Type B pancreatic cell (in vitro differentiated cells): Measurements from ENCODE around the gene SLC26A8. TPM values are rescaled to one million over a fixed set of nuclear protein-coding genes. Genes with fewer than 3 reads are reported as not detected.
"Not testable (repeated sequence)": the region's sequence is repeated elsewhere in the genome, so short reads cannot be mapped to it uniquely, and the experiment has no call there.

ENCODE experiments used
- DNase-seq: peaks from one replicate; pipeline ENCODE4 v3.0.0; 2021; ENCODE audit warnings: mixed read lengths; ENCODE audit not compliant: unreplicated experiment; ENCODE audit errors: extremely low spot score
- H3K27ac Mint-ChIP-seq: 2 replicates; pipeline ENCODE4 v1.8.0; 2021; ENCODE audit warnings: mild to moderate bottlenecking, mixed read lengths
- H3K27me3 Mint-ChIP-seq: 2 replicates; pipeline ENCODE4 v1.8.0; 2021; ENCODE audit warnings: mixed read lengths
- H3K36me3 Mint-ChIP-seq: 2 replicates; pipeline ENCODE4 v1.8.0; 2021; ENCODE audit warnings: mixed read lengths
- H3K4me1 Mint-ChIP-seq: one replicate; pipeline ENCODE4 v1.8.0; 2021; ENCODE audit warnings: mixed read lengths; ENCODE audit not compliant: unreplicated experiment
- H3K4me3 Mint-ChIP-seq: 2 replicates; pipeline ENCODE4 v1.8.0; 2021; ENCODE audit warnings: mild to moderate bottlenecking, mixed read lengths
- H3K9me3 Mint-ChIP-seq: 2 replicates; pipeline ENCODE4 v1.8.0; 2021; ENCODE audit warnings: mixed read lengths
- CTCF ChIP-seq: fragments of 200-600 bp; sonication (generic); conservative IDR thresholded peaks from 2 replicates; pipeline ENCODE4 v1.5.0; 2021; ENCODE audit warnings: antibody characterized with exemption, mild to moderate bottlenecking
- total RNA-seq: library from RNA; stranded (reverse); gene quantifications from 2 replicates; pipeline ENCODE4 v1.2.1, GENCODE V29; 2021; ENCODE audit warnings: low replicate concordance

SLC26A8 gene
- total RNA-seq, 1 donor from 2014 or later: not detected

- H3K9me3 Mint-ChIP-seq: peaks cover 9% of the 10 kb centered on the region
- no peak overlapping the region for H3K27ac Mint-ChIP-seq
- TF ChIP-seq CTCF: no peak
- no peaks in the 10 kb centered on the region for H3K36me3 Mint-ChIP-seq
- H3K4me3 Mint-ChIP-seq: no peak overlapping the region
- H3K4me1 Mint-ChIP-seq: no peaks in the 10 kb centered on the region
- DNase-seq: no peak
- H3K27me3 Mint-ChIP-seq: no peaks in the 10 kb centered on the region
Observed at GRCh38 chr6:35942355-35942754, 82.1 kb downstream of the SLC26A8 start.

GRCh38 chr6:35941170-35941569 lies 83.3 kb downstream of the SLC26A8 start:
- H3K27me3 Mint-ChIP-seq, DNase-seq, H3K27ac Mint-ChIP-seq: not testable (repeated sequence)

GRCh38 chr6:35940014-35940413 lies 84.4 kb downstream of the SLC26A8 start:
- not testable (repeated sequence) for H3K4me1 Mint-ChIP-seq, DNase-seq, H3K9me3 Mint-ChIP-seq, H3K4me3 Mint-ChIP-seq, H3K36me3 Mint-ChIP-seq, H3K27me3 Mint-ChIP-seq, H3K27ac Mint-ChIP-seq

More at GRCh38 chr6:35941170-35941569, 83.3 kb downstream of the SLC26A8 start:
- H3K4me1 Mint-ChIP-seq, H3K4me3 Mint-ChIP-seq, H3K36me3 Mint-ChIP-seq, H3K9me3 Mint-ChIP-seq: not testable (repeated sequence)

GRCh38 chr6:35939259-35939658 lies 85.2 kb downstream of the SLC26A8 start:
- not testable (repeated sequence) for H3K9me3 Mint-ChIP-seq, H3K4me1 Mint-ChIP-seq, DNase-seq, H3K4me3 Mint-ChIP-seq, H3K27me3 Mint-ChIP-seq, H3K36me3 Mint-ChIP-seq, H3K27ac Mint-ChIP-seq

- no peak for DNase-seq
- no peak for TF ChIP-seq CTCF
- Mint-ChIP-seq H3K27me3 (no peaks in the 10 kb centered on the region), H3K4me3 (no peak overlapping the region), H3K9me3 (peaks cover 4% of the 10 kb centered on the region), H3K36me3 (no peaks in the 10 kb centered on the region), H3K27ac (no peak overlapping the region), H3K4me1 (no peaks in the 10 kb centered on the region)
Observed at GRCh38 chr6:35936681-35937359, 87.6 kb downstream of the SLC26A8 start.

- no peak for DNase-seq
- Mint-ChIP-seq H3K4me1 (peaks cover 5% of the 10 kb centered on the region), H3K36me3 (no peaks in the 10 kb centered on the region), H3K9me3 (peaks cover 4% of the 10 kb centered on the region), H3K27ac (no peak overlapping the region), H3K27me3 (peaks cover 6% of the 10 kb centered on the region), H3K4me3 (no peak overlapping the region)
- no peak for TF ChIP-seq CTCF
Observed at GRCh38 chr6:35935469-35935868, 89.0 kb downstream of the SLC26A8 start.

- peaks cover 5% of the 10 kb centered on the region for H3K4me1 Mint-ChIP-seq
- no peaks in the 10 kb centered on the region for H3K9me3 Mint-ChIP-seq
- no peaks in the 10 kb centered on the region for H3K36me3 Mint-ChIP-seq
- no peak for DNase-seq
- no peak for TF ChIP-seq CTCF
- H3K27ac Mint-ChIP-seq: no peak overlapping the region
- peaks cover 7% of the 10 kb centered on the region for H3K27me3 Mint-ChIP-seq
- H3K4me3 Mint-ChIP-seq: no peak overlapping the region
Observed at GRCh38 chr6:35933844-35934243, 90.6 kb downstream of the SLC26A8 start.

- not testable (repeated sequence) for H3K4me1 Mint-ChIP-seq, H3K36me3 Mint-ChIP-seq, H3K27ac Mint-ChIP-seq, H3K27me3 Mint-ChIP-seq, H3K9me3 Mint-ChIP-seq, DNase-seq
- H3K4me3 Mint-ChIP-seq: peak overlapping the region; percentile 36
Observed at GRCh38 chr6:35931873-35932272, 92.6 kb downstream of the SLC26A8 start.
